Gastrocnemius medialis (tissue), 4 donors: Measurements from ENCODE around the gene TMEM272.

Source experiments
- POLR2A ChIP-seq, 2 donors: fragments of 450-650 bp; IDR thresholded peaks; one replicate each; pipeline ENCODE4 v1.6.1; 2017; ENCODE audit warnings: antibody characterized with exemption in 2 of 2, mild to moderate bottlenecking in 2 of 2, moderate library complexity in 2 of 2
- TF ChIP-seq, protein P1 (sequence below), 5 experiments: fragments of 450-650 bp in 3 of 5; fragments of 200-600 bp in 2 of 5; sonication (generic) in 2 of 5; IDR thresholded peaks in 4 of 5; conservative IDR thresholded peaks in 1 of 5; 1 replicate in 4 of 5; 2 replicates in 1 of 5; pipeline ENCODE4 v1.5.1; 2016 to 2019; ENCODE audit warnings: antibody characterized with exemption in 5 of 5, mild to moderate bottlenecking in 3 of 5, moderate library complexity in 3 of 5

DNA sequence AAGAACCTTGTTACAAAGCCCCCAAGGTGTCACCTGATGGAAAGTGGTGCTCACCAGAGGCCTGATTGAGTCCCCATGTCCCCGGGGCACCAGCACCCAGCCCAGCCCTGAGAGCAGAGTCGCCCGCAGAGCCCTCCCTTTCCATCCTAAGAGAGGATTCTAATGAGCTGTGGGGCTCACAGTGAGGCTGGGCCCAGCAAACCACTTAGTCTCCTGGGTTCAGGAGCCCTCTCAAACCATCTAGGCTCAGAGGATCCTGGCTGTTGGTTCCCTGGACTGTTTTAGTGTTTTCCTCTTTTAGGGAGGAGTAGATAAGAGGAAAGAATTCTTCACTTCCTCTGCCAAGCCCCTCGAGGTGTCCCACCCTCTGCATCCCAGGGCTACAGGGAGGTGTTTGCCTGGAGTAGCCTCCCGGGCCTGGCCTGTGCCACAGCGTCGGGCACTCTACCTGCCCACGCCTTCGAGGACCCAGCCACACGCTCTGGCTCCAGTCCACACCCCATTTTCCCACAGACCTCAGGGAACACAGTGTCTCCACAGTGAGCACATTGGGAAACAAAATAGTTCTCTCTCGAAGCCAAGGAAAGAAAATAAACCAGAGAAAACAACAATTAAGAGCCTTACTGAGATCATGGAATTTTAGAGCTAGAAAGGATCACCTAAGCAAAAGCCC is 75.4 kb downstream of the TMEM272 start:
- no peak for TF ChIP-seq POLR2A (IDR thresholded peaks at IDR 0.05)
- TF ChIP-seq, protein P1, sequence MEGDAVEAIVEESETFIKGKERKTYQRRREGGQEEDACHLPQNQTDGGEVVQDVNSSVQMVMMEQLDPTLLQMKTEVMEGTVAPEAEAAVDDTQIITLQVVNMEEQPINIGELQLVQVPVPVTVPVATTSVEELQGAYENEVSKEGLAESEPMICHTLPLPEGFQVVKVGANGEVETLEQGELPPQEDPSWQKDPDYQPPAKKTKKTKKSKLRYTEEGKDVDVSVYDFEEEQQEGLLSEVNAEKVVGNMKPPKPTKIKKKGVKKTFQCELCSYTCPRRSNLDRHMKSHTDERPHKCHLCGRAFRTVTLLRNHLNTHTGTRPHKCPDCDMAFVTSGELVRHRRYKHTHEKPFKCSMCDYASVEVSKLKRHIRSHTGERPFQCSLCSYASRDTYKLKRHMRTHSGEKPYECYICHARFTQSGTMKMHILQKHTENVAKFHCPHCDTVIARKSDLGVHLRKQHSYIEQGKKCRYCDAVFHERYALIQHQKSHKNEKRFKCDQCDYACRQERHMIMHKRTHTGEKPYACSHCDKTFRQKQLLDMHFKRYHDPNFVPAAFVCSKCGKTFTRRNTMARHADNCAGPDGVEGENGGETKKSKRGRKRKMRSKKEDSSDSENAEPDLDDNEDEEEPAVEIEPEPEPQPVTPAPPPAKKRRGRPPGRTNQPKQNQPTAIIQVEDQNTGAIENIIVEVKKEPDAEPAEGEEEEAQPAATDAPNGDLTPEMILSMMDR (IDR thresholded peaks at IDR 0.05 in 4 of 5, conservative IDR thresholded peaks at IDR 0.05 in 1 of 5), result no peak
